ENCODE measurements around the gene LMO7.

- TF ChIP-seq CTCF (IDR thresholded peaks at IDR 0.05) (no peak), POLR2A (IDR thresholded peaks at IDR 0.05) (no peak)
Observed at GRCh38 chr13:75651013-75651412, 14.9 kb downstream of the LMO7 start.

Data from testis (tissue), 2 donors.